Adrenal gland (tissue), 5 donors: ENCODE data around the gene SLC16A1.
"Not testable (repeated sequence)": the region's sequence is repeated elsewhere in the genome, so short reads cannot be mapped to it uniquely, and the experiment has no call there.

Experiments used
- POLR2A ChIP-seq, 2 donors: fragments of 450-650 bp; IDR thresholded peaks; one replicate each; pipeline ENCODE4 v1.6.1; 2017; ENCODE audit warnings: antibody characterized with exemption in 2 of 2, mild to moderate bottlenecking in 2 of 2, moderate library complexity in 1 of 2
- TF ChIP-seq, protein P1 (sequence below), 6 experiments: fragments of 450-650 bp in 4 of 6; fragments of 200-600 bp in 2 of 6; sonication (generic) in 1 of 6; IDR thresholded peaks; 1 replicate in 5 of 6; 2 replicates in 1 of 6; pipeline versions ENCODE4 v1.5.1 to v1.8.0; 2016 to 2021; ENCODE audit warnings: antibody characterized with exemption in 6 of 6, mild to moderate bottlenecking in 2 of 6, moderate library complexity in 1 of 6
- donor health status: DM: no; HTN: no; CAD: no.

DNA sequence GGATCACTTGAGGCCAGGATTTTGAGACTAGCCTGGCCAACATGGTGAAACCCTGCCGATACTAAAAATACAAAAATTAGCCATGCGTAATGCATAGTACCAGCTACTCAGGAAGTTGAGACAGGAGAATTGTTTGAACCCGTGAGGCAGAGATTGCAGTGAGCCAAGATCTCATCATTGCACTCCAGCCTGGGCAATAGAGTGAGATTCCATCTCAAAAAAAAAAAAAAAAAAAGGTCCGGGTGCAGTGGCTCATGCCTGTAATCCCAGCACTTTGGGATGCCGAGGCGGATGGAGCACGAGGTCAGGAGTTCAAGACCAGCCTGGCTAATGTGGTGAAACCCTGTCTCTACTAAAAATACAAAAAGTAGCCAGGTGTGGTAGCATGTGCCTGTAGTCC lies 2.2 kb upstream of the SLC16A1 start:
- TF ChIP-seq, protein P1, sequence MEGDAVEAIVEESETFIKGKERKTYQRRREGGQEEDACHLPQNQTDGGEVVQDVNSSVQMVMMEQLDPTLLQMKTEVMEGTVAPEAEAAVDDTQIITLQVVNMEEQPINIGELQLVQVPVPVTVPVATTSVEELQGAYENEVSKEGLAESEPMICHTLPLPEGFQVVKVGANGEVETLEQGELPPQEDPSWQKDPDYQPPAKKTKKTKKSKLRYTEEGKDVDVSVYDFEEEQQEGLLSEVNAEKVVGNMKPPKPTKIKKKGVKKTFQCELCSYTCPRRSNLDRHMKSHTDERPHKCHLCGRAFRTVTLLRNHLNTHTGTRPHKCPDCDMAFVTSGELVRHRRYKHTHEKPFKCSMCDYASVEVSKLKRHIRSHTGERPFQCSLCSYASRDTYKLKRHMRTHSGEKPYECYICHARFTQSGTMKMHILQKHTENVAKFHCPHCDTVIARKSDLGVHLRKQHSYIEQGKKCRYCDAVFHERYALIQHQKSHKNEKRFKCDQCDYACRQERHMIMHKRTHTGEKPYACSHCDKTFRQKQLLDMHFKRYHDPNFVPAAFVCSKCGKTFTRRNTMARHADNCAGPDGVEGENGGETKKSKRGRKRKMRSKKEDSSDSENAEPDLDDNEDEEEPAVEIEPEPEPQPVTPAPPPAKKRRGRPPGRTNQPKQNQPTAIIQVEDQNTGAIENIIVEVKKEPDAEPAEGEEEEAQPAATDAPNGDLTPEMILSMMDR (IDR thresholded peaks at IDR 0.05) = not testable (repeated sequence)
- not testable (repeated sequence) for TF ChIP-seq POLR2A (IDR thresholded peaks at IDR 0.05)
